GM12801 (cell line): ENCODE results near the gene SLC22A1.

Experiments
- CTCF ChIP-seq: IDR thresholded peaks from one replicate; pipeline ENCODE4 v1.5.1; 2011; ENCODE audit warnings: control low read depth; ENCODE audit not compliant: insufficient read length; ENCODE audit errors: extremely low read depth

The SLC22A1 gene

GRCh38 chr6:160201061-160201460 is 79.4 kb downstream of the SLC22A1 start:
- no peak for TF ChIP-seq CTCF

GRCh38 chr6:160202411-160202810 is 80.8 kb downstream of the SLC22A1 start:
- no peak for TF ChIP-seq CTCF

GRCh38 chr6:160203076-160203475 is 81.5 kb downstream of the SLC22A1 start:
- no peak for TF ChIP-seq CTCF

GRCh38 chr6:160203522-160203921 is 81.9 kb downstream of the SLC22A1 start:
- no peak for TF ChIP-seq CTCF

- no peak for TF ChIP-seq CTCF
Measured at GRCh38 chr6:160203953-160204352, 82.3 kb downstream of the SLC22A1 start.

- no peak for TF ChIP-seq CTCF
Measured at GRCh38 chr6:160204710-160205109, 83.1 kb downstream of the SLC22A1 start.

- no peak for TF ChIP-seq CTCF
Measured at GRCh38 chr6:160207618-160208017, 86.0 kb downstream of the SLC22A1 start.
